ENCODE results near the gene PPP1R16B. TPM values are rescaled to one million over a fixed set of nuclear protein-coding genes. Genes with fewer than 3 reads are reported as not detected.

Gene PPP1R16B
- 1 to 10 TPM in 3 of 4 donors, under 1 TPM in 1; 0.87 to 5.6 (median 3.6) TPM for total RNA-seq

DNA sequence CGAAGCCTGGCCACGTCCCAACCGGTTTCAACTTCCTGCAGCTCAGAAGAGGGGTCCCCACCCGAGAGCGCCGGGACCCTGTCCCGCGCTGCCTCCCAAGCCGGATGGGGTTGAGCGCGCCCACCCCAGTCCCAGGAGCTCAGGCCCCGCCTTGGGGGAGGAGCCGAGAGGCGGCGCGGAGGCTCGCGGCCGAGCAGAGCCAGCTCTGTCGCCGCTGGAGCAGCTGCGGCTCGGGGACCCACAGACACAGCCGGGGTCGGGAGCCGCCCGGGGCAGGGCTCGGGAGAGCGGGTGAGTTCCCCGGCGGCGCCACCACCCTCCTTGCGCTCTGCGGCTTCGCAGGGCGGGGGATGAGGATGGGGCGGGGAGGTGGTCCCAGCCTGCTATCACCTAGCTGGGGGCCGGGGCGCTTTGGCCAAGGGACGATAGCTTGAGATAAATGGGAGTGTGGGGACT lies at the start of gene PPP1R16B:
PPP1R16B (plus strand) TSS at position 196 of the 456 bp plus-strand sequence. CDS start 30,229 bp downstream, outside the sequence.
- 0% methylated on average over 31 of the region's 40 CpGs for WGBS
- peaks cover 57% of the 10 kb centered on the region for H3K27me3 ChIP-seq

GRCh38 chr20:38757145-38757775 lies 48.2 kb upstream of the PPP1R16B start:
- no peak for TF ChIP-seq POLR2AphosphoS5 (IDR thresholded peaks at IDR 0.05)
- TF ChIP-seq POLR2A (IDR thresholded peaks at IDR 0.05), result no peak
- TF ChIP-seq EP300 (IDR thresholded peaks at IDR 0.05), result no peak
- TF ChIP-seq CTCF (IDR thresholded peaks at IDR 0.05), result no peak
- Histone ChIP-seq H3K36me3 (peaks cover 82% of the 10 kb centered on the region), H3K27ac (no peak overlapping the region), H3K4me3 (no peak overlapping the region), H3K27me3 (no peaks in the 10 kb centered on the region), H3K4me1 (no peaks in the 10 kb centered on the region), H3K9me3 (no peaks in the 10 kb centered on the region)
- WGBS, result 72% methylated on average over 7 of the region's 7 CpGs
- DNase-seq (ENCODE audit: low spot score in 2 of 2), result no peak

More for the DNA sequence above, at the start of gene PPP1R16B:
- TF ChIP-seq POLR2AphosphoS5 (IDR thresholded peaks at IDR 0.05) (no peak), EP300 (IDR thresholded peaks at IDR 0.05) (no peak), POLR2A (IDR thresholded peaks at IDR 0.05) (peak in 1 of 2 donors; percentile 42), CTCF (IDR thresholded peaks at IDR 0.05) (no peak)
- Histone ChIP-seq H3K4me1 (peaks cover 18% of the 10 kb centered on the region), H3K36me3 (no peaks in the 10 kb centered on the region), H3K9me3 (no peaks in the 10 kb centered on the region), H3K27ac (peak within 1 kb of the TSS; percentile 47), H3K4me3 (peak within 1 kb of the TSS; percentile 51)
- DNase-seq (ENCODE audit: low spot score in 2 of 2), result no peak

DNA sequence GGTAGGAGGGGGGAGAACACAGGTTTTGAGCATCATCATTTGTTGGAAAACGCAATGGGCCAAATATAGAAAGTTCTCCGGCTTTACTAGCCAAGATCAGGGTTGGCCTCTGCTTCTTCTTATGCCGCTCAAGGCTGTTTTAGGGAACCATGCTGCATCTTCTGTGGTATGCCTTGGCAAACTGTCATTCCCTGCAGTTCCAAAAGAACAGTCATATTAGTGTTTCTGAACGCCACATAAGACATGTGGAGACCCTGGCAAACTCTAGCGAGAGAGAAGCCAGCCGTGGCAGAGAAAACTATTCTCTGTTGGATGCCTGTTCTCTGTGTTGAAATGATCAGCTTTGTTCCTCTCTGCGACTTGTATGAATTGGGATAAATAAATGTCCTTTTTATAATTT lies 46.4 kb upstream of the PPP1R16B start:
- DNase-seq (ENCODE audit: low spot score in 2 of 2), result no peak
- H3K4me3 ChIP-seq, result no peak overlapping the region
- WGBS, result 76% methylated on average over 7 of the region's 7 CpGs
- H3K9me3 ChIP-seq, result no peaks in the 10 kb centered on the region
- H3K36me3 ChIP-seq, result peaks cover 97% of the 10 kb centered on the region
- no peak overlapping the region for H3K27ac ChIP-seq
- TF ChIP-seq CTCF (IDR thresholded peaks at IDR 0.05) (no peak), POLR2AphosphoS5 (IDR thresholded peaks at IDR 0.05) (no peak), POLR2A (IDR thresholded peaks at IDR 0.05) (no peak), EP300 (IDR thresholded peaks at IDR 0.05) (no peak)
- H3K4me1 ChIP-seq, result peaks cover under 1% of the 10 kb centered on the region
- H3K27me3 ChIP-seq, result no peaks in the 10 kb centered on the region

- peaks cover 97% of the 10 kb centered on the region for H3K36me3 ChIP-seq
- DNase-seq (ENCODE audit: low spot score in 2 of 2), result no peak
- no peaks in the 10 kb centered on the region for H3K9me3 ChIP-seq
- TF ChIP-seq POLR2AphosphoS5 (IDR thresholded peaks at IDR 0.05) (no peak), EP300 (IDR thresholded peaks at IDR 0.05) (no peak), POLR2A (IDR thresholded peaks at IDR 0.05) (no peak), CTCF (IDR thresholded peaks at IDR 0.05) (no peak)
- 94% methylated on average over 4 of the region's 4 CpGs for WGBS
- no peaks in the 10 kb centered on the region for H3K27me3 ChIP-seq
- peaks cover 8% of the 10 kb centered on the region for H3K4me1 ChIP-seq
- H3K4me3 ChIP-seq, result no peak overlapping the region
- H3K27ac ChIP-seq, result no peak overlapping the region
Measured at GRCh38 chr20:38760978-38761377, 44.5 kb upstream of the PPP1R16B start.

- Histone ChIP-seq H3K27me3 (no peaks in the 10 kb centered on the region), H3K36me3 (peaks cover 96% of the 10 kb centered on the region), H3K4me3 (no peak overlapping the region), H3K27ac (no peak overlapping the region), H3K9me3 (no peaks in the 10 kb centered on the region), H3K4me1 (peaks cover 8% of the 10 kb centered on the region)
- no peak for DNase-seq (ENCODE audit: low spot score in 2 of 2)
- TF ChIP-seq EP300 (IDR thresholded peaks at IDR 0.05) (no peak), POLR2A (IDR thresholded peaks at IDR 0.05) (no peak), CTCF (IDR thresholded peaks at IDR 0.05) (no peak), POLR2AphosphoS5 (IDR thresholded peaks at IDR 0.05) (no peak)
Measured at GRCh38 chr20:38762174-38762573, 43.3 kb upstream of the PPP1R16B start.

Measured in suprapubic skin (tissue), 4 donors.